Measurements from ENCODE around the gene OXCT2.
"Not testable (repeated sequence)": the region's sequence is repeated elsewhere in the genome, so short reads cannot be mapped to it uniquely, and the experiment has no call there.

DNA sequence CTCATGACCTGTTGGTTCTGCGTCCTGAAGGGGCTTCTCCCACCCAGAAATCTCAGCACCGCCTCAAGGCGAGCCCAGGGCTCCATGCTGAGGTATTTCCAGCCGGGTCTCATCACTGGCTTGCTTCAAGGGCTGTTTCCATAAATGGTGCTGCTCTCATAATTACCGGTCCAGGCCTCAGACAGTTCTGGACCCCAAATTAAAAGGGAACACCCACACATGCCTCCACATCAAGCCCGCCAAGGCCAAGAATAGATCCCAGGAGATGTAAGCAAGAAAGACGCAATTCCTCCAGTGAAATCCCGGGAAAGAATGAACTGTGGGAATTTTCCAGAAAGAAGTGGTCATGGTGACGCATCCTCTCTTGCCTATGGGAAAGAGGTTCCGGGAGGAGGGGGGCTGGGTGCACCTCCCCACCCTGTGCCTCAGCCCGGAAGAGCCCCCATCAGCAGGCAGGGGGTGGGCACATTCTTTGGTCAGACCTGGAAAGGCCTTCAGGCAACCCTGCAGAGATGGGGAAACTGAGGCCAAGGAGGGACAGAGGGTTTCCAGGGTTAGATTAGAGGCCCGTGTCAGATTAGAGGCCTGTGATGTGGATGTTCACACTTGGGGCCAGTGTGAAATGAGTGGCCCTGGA, 7.4 kb upstream of the OXCT2 start:
- TF ChIP-seq, protein P1, sequence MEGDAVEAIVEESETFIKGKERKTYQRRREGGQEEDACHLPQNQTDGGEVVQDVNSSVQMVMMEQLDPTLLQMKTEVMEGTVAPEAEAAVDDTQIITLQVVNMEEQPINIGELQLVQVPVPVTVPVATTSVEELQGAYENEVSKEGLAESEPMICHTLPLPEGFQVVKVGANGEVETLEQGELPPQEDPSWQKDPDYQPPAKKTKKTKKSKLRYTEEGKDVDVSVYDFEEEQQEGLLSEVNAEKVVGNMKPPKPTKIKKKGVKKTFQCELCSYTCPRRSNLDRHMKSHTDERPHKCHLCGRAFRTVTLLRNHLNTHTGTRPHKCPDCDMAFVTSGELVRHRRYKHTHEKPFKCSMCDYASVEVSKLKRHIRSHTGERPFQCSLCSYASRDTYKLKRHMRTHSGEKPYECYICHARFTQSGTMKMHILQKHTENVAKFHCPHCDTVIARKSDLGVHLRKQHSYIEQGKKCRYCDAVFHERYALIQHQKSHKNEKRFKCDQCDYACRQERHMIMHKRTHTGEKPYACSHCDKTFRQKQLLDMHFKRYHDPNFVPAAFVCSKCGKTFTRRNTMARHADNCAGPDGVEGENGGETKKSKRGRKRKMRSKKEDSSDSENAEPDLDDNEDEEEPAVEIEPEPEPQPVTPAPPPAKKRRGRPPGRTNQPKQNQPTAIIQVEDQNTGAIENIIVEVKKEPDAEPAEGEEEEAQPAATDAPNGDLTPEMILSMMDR (optimal IDR thresholded peaks at IDR 0.05 in 1 of 3, IDR thresholded peaks at IDR 0.05 in 1 of 3, conservative IDR thresholded peaks at IDR 0.05 in 1 of 3; ENCODE audit: extremely low read depth in 1 of 3, insufficient read depth in 2 of 3, low read length in 3 of 3), result not testable (repeated sequence)
- TF ChIP-seq EZH2 (IDR thresholded peaks at IDR 0.05; ENCODE audit: low read length), result not testable (repeated sequence)

Data from keratinocyte (primary cell).